Type B pancreatic cell (in vitro differentiated cells): ENCODE data around the gene SPATA13. TPM values are rescaled to one million over a fixed set of nuclear protein-coding genes. Genes with fewer than 3 reads are reported as not detected.
A peak's percentile ranks its signal among the peaks of the same experiment; 100 is the strongest.

Source experiments
- DNase-seq: peaks from one replicate; pipeline ENCODE4 v3.0.0; 2021; ENCODE audit warnings: mixed read lengths; ENCODE audit not compliant: unreplicated experiment; ENCODE audit errors: extremely low spot score
- H3K27ac Mint-ChIP-seq: 2 replicates; pipeline ENCODE4 v1.8.0; 2021; ENCODE audit warnings: mild to moderate bottlenecking, mixed read lengths
- H3K27me3 Mint-ChIP-seq: 2 replicates; pipeline ENCODE4 v1.8.0; 2021; ENCODE audit warnings: mixed read lengths
- H3K36me3 Mint-ChIP-seq: 2 replicates; pipeline ENCODE4 v1.8.0; 2021; ENCODE audit warnings: mixed read lengths
- H3K4me1 Mint-ChIP-seq: one replicate; pipeline ENCODE4 v1.8.0; 2021; ENCODE audit warnings: mixed read lengths; ENCODE audit not compliant: unreplicated experiment
- H3K4me3 Mint-ChIP-seq: 2 replicates; pipeline ENCODE4 v1.8.0; 2021; ENCODE audit warnings: mild to moderate bottlenecking, mixed read lengths
- H3K9me3 Mint-ChIP-seq: 2 replicates; pipeline ENCODE4 v1.8.0; 2021; ENCODE audit warnings: mixed read lengths
- total RNA-seq: library from RNA; stranded (reverse); gene quantifications from 2 replicates; pipeline ENCODE4 v1.2.1, GENCODE V29; 2021; ENCODE audit warnings: low replicate concordance
- TF ChIP-seq, protein P1 (sequence below): fragments of 200-600 bp; sonication (generic); conservative IDR thresholded peaks from 2 replicates; pipeline ENCODE4 v1.5.0; 2021; ENCODE audit warnings: antibody characterized with exemption, mild to moderate bottlenecking

The SPATA13 gene
- total RNA-seq, 1 donor from 2014 or later = 22.0 TPM

DNA sequence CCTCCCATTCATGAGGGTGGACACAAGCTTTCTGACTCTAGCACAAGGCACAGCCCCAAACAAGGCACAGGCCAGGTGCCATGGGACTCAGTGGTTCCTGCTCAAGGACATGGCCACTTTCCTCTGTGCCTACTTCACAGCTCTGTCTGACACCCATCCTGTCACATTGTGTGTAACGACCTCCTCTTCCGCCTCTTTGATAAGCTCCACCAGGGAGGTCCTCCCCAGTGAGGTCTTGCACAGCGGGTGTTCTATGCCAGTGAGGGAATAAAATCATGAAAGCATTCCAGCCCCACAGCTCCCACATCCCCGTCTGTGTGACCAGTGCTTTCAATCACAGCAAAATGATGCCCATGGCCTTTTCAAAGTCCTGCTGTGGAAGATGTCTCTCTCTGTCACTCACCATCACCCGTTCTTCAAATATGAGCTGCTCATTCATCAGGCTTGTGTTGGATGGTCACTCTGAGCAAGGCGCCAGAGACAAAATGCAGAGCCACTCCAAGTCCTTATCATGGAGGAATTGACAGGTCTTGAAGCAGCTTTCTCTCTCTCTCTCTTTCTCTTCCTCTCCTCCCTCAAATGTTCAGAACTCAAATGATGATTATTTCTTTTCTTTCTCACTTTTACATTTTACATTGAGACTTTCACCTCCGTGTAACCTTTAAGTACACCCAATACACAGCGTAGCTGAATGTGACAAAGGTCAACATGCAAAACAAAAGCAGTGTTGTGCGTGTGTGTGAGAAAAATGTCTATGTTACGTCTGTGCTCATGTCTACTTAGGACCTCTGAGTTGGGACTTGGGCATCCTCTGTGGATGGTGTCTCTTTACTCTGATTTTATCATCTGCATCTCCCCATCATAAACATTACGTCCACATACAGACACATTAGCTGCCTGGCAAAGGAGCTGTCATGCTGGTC lies 8.0 kb upstream of the SPATA13 start:
- peak overlapping the region; percentile 53 for H3K27ac Mint-ChIP-seq
- no peak for DNase-seq

DNA sequence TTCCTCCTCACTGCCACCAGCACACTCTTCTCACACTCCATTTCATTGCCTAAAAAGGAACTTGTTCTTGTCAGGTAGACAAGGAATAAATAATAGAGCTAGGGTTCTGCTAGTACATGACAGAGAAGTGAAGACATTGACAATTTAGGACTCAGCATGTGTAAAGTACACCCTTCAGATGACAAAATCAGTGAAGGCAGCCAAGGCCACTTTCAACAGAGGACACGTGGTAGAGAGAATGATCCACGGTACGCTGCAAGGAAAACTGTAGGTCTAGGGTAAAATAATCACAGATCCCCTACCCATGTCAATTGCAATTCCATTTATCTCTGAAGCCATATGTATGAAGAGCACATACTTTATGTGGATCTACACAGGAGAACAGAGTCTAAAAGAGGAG lies 7.2 kb upstream of the SPATA13 start:
- Mint-ChIP-seq H3K36me3 (peaks cover 4% of the 10 kb centered on the region), H3K4me1 (peaks cover 20% of the 10 kb centered on the region), H3K27me3 (peaks cover 3% of the 10 kb centered on the region), H3K4me3 (no peak overlapping the region), H3K27ac (no peak overlapping the region), H3K9me3 (no peaks in the 10 kb centered on the region)
- DNase-seq = no peak
- TF ChIP-seq, protein P1, sequence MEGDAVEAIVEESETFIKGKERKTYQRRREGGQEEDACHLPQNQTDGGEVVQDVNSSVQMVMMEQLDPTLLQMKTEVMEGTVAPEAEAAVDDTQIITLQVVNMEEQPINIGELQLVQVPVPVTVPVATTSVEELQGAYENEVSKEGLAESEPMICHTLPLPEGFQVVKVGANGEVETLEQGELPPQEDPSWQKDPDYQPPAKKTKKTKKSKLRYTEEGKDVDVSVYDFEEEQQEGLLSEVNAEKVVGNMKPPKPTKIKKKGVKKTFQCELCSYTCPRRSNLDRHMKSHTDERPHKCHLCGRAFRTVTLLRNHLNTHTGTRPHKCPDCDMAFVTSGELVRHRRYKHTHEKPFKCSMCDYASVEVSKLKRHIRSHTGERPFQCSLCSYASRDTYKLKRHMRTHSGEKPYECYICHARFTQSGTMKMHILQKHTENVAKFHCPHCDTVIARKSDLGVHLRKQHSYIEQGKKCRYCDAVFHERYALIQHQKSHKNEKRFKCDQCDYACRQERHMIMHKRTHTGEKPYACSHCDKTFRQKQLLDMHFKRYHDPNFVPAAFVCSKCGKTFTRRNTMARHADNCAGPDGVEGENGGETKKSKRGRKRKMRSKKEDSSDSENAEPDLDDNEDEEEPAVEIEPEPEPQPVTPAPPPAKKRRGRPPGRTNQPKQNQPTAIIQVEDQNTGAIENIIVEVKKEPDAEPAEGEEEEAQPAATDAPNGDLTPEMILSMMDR = no peak

More for the DNA sequence above, 8.0 kb upstream of the SPATA13 start:
- Mint-ChIP-seq H3K9me3 (peaks cover 3% of the 10 kb centered on the region), H3K36me3 (peaks cover 4% of the 10 kb centered on the region), H3K4me3 (no peak overlapping the region), H3K27me3 (peaks cover 3% of the 10 kb centered on the region), H3K4me1 (peaks cover 16% of the 10 kb centered on the region)
- TF ChIP-seq, protein P1 = no peak

DNA sequence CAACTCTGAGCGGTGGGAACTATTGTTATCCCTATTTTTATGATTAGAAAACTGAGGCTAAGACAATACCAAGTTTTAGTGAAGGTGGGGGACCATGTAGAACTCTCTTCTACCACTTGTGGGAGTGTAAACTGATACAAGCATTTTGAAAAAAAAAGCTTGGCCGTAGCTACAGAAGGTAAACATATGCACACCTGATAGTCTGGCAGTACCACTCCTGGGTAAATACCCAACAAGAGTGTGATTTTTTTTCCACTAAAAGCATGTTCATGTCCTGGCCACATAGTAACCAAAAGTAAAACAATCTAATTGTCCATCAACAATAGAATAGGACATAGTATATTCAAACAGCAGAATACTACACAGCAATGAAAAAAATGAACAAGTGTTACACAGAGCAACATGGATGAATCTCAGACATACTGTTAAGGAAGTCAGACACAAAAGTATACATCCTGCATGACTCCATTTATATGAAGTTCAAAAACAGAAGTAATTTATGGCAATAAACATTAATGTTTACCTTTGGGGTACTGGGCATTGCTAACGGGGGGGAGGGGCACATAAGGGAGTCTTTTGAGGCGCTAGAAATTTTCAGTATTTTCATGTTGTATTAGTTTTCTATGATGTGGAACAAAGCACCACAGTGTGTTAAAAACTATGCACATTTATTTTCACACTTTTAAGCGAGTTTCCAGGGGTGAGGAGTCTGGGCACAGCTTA lies 6.4 kb upstream of the SPATA13 start:
- no peak overlapping the region for H3K4me3 Mint-ChIP-seq
- TF ChIP-seq, protein P1 = no peak
- H3K27ac Mint-ChIP-seq = no peak overlapping the region
- no peak for DNase-seq
- H3K36me3 Mint-ChIP-seq = no peaks in the 10 kb centered on the region
- peaks cover 3% of the 10 kb centered on the region for H3K27me3 Mint-ChIP-seq
- no peaks in the 10 kb centered on the region for H3K9me3 Mint-ChIP-seq
- peaks cover 17% of the 10 kb centered on the region for H3K4me1 Mint-ChIP-seq

DNA sequence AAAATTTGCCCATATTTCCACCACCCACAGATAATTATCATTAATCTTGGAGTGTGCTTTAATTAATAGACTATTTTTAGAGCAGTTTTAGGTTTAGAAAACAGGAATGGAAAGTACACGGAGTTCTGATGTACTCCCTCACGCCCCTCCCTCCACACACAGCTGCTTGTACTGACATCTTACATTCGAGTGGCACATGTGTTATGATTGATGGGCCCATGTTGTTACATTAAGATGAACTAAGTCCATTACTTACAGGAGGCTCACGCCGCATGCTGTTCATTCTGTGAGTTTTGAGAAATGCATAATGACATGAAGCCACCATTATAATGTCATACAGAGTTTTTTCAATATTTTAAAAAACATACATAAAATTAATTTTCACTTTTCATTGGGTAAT lies 1.2 kb upstream of the SPATA13 start:
- no peaks in the 10 kb centered on the region for H3K9me3 Mint-ChIP-seq
- H3K27me3 Mint-ChIP-seq = peaks cover 20% of the 10 kb centered on the region
- no peak for DNase-seq
- H3K4me3 Mint-ChIP-seq = no peak overlapping the region
- H3K27ac Mint-ChIP-seq = no peak overlapping the region
- TF ChIP-seq, protein P1 = no peak
- peaks cover 25% of the 10 kb centered on the region for H3K4me1 Mint-ChIP-seq
- H3K36me3 Mint-ChIP-seq = no peaks in the 10 kb centered on the region

DNA sequence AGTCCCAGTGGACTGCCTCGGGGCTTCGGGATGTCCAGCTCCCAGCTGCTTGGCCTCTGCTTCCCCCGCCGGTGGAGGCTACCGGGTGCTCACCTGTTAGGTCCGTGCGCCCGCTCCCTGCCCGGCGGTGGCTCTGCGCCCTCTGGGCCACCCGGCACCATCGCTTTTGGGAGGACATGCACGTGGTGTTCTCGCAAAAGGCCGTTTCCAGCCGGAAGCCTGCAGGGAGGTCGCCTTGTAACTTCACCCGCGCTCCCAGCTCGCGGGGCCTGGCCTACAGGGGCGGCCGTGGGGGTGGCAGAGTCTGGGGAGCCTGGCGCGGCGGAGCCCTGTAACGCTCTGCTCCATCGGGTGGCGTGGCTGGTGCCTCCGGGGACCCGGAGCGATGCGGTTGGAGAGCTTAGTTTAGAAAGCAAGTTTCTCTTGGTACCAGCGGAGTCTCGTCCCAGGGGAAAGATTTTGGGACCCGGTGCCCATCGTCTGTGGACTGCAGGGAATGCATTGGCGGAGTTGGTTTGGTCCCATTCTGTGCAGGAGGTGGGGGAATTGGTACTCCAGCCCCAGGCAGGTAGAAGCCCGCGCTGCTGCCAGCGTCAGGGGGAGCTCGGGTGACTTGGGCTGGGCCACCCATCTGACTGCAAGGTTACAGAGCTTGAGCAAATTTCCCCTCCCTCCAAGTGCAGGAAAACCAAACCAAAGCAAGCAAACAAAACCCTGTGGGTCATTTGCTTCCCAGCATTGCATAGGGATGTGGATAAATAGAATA lies 673 bp downstream of the SPATA13 start:
- no peak for DNase-seq
- H3K27ac Mint-ChIP-seq = no peak overlapping the region
- peaks cover 21% of the 10 kb centered on the region for H3K27me3 Mint-ChIP-seq
- TF ChIP-seq, protein P1 = no peak
- peaks cover 4% of the 10 kb centered on the region for H3K36me3 Mint-ChIP-seq
- peak overlapping the region; percentile 86 for H3K4me3 Mint-ChIP-seq
- H3K4me1 Mint-ChIP-seq = peaks cover 29% of the 10 kb centered on the region
- H3K9me3 Mint-ChIP-seq = no peaks in the 10 kb centered on the region
